H7 (cell line): Measurements from ENCODE around the gene NRIP1. TPM values are rescaled to one million over a fixed set of nuclear protein-coding genes. Genes with fewer than 3 reads are reported as not detected.

Source experiments
- DNase-seq: peaks from one replicate; pipeline ENCODE4 v3.0.0; 2012
- H3K27me3 ChIP-seq: 2 replicates; pipeline ENCODE4 v1.6.0; 2011; ENCODE audit warnings: mild to moderate bottlenecking, low read length; ENCODE audit not compliant: control insufficient read depth, insufficient read depth
- H3K36me3 ChIP-seq: replicated peaks from 2 replicates; pipeline ENCODE4 v1.5.1; 2011; ENCODE audit warnings: low read length; ENCODE audit not compliant: control insufficient read depth, insufficient read depth
- H3K4me3 ChIP-seq: 2 replicates; pipeline ENCODE4 v1.5.1; 2011; ENCODE audit warnings: low read depth, mild to moderate bottlenecking, control low read depth, low read length, moderate library complexity; ENCODE audit not compliant: insufficient read depth
- total RNA-seq: library from RNA; depleted of rRNA; stranded (reverse); fragments of >200 nt; shearing (Covaris generic); gene quantifications from 2 replicates; pipeline ENCODE4 v1.2.3, GENCODE V29; 2014

The NRIP1 gene
- total RNA-seq, 1 experiment from 2014 or later: 17.5 TPM

GRCh38 chr21:14972678-14973077 is 92.1 kb downstream of the NRIP1 start:
- Histone ChIP-seq H3K27me3 (no peaks in the 10 kb centered on the region), H3K36me3 (no peaks in the 10 kb centered on the region), H3K4me3 (no peak overlapping the region)
- DNase-seq: no peak

DNA sequence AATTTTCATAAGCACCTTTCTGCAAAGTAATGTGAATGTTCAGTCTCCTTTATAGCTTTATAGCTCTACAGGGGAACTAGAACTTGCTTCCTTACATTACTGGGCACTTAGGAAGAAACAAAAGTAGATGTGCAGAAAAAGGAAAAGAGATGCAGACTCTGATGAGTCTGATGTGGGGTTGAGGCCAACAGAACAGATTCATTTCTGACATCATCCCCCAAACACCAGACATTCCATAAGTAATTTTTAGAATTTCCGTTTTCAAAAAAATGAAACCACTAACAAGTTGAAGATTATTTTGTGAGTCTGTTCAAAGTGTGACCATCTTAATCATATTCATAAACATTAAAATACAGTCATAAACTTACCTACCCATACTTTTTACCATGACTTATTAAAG is 96.0 kb downstream of the NRIP1 start:
- DNase-seq: no peak
- Histone ChIP-seq H3K36me3 (no peaks in the 10 kb centered on the region), H3K4me3 (no peak overlapping the region), H3K27me3 (no peaks in the 10 kb centered on the region)

DNA sequence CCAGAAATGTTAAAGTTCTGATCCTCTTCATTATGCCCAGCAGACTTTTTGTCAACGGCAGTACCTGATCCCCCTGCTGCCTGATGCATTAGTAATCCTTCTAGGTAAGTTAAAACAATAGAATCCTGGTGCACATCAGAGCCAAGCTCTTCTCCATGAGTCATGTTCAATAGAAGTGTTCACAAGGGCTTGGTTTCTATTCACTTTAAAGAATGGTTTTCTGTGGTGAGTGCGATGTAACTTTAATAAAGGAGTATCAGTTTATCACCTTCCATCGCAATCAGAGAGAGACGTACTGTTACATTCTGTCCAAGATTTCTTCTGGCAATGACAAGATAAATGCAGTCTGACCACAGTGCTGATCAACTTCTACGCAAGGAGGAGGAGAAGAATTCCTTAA is 96.8 kb downstream of the NRIP1 start:
- Histone ChIP-seq H3K27me3 (no peaks in the 10 kb centered on the region), H3K4me3 (no peak overlapping the region), H3K36me3 (no peaks in the 10 kb centered on the region)
- no peak for DNase-seq

DNA sequence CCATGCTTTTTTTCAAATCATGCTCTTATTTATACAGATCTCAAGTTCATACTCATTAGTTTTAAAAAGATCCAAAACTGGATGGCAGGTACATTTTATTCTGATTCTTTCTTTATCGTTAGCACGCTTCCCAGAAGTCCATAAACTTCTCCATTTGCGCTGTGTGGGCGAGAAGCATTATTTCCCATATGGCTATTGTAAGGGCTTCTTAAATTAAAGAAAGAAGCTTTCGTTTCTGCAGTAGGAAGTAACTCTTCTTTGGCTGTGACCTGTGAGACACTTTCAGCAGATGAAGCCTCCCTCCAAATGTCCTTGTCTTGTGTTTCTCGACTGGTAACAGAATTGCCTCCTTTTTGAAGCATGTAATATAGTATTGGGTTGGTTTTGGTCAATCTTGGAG is 100.2 kb downstream of the NRIP1 start:
- Histone ChIP-seq H3K4me3 (no peak overlapping the region), H3K27me3 (no peaks in the 10 kb centered on the region), H3K36me3 (no peaks in the 10 kb centered on the region)
- no peak for DNase-seq

DNA sequence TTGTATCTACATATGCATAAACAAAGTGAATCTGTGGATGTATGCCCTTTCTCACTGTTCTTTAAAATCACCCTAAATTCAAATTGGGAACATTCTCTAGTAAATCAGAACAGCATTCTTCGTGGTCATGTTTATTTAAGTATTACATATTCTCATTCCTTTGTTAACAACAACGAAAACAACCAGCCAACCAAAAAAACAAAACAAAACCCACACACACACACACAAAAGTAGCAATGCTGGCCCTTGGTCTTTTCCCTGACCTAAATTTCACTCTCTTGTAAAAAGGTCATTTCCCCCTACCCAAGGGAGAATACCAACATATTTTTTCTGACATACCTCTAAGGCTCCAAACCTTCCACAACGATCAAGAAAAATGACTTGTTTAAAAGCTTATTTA is 102.6 kb downstream of the NRIP1 start:
- Histone ChIP-seq H3K4me3 (no peak overlapping the region), H3K27me3 (no peaks in the 10 kb centered on the region), H3K36me3 (no peaks in the 10 kb centered on the region)
- DNase-seq: no peak

DNA sequence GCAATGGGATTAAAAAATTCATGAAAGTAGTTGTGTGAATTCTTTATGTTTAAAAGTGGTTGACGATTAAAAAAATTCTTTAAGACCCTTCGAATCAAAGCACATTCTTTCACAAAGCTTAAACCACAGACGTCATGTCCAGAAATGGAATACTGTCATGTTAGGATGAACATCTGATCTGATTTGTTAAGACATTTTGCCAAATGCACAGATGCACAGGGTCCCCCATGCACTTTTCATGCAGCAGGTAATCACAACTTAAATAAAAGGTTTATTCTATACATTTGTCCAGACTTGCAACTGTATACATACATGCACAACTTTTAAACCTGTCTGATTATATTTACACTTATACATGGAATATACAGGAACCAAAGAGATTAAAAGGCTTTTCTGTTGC is 103.3 kb downstream of the NRIP1 start:
- DNase-seq: no peak
- H3K36me3 ChIP-seq: no peaks in the 10 kb centered on the region
- H3K27me3 ChIP-seq: no peaks in the 10 kb centered on the region
- H3K4me3 ChIP-seq: no peak overlapping the region

DNA sequence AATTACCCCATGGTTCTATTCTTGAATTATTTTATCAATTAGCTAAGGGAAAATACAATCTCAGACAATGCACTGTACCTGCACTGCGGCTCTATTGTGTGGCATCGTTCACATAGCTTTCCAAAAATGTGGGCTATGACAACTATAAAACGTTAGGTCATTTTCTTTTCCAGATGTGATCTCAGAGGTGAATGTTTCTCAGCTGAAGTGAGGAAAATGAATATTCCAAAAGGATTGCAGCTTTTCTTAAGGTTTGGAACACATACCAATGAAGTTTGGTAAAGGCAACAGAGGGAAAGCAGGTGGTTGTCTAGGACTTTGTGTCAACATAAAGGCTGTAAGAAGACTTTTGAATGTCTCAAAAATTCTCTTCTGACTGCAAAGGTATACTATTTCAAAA is 105.5 kb downstream of the NRIP1 start:
- H3K27me3 ChIP-seq: no peaks in the 10 kb centered on the region
- no peaks in the 10 kb centered on the region for H3K36me3 ChIP-seq
- no peak overlapping the region for H3K4me3 ChIP-seq
- no peak for DNase-seq

GRCh38 chr21:14957836-14958235 is 107.0 kb downstream of the NRIP1 start:
- H3K27me3 ChIP-seq: no peaks in the 10 kb centered on the region
- no peaks in the 10 kb centered on the region for H3K36me3 ChIP-seq
- no peak for DNase-seq
- H3K4me3 ChIP-seq: no peak overlapping the region

DNA sequence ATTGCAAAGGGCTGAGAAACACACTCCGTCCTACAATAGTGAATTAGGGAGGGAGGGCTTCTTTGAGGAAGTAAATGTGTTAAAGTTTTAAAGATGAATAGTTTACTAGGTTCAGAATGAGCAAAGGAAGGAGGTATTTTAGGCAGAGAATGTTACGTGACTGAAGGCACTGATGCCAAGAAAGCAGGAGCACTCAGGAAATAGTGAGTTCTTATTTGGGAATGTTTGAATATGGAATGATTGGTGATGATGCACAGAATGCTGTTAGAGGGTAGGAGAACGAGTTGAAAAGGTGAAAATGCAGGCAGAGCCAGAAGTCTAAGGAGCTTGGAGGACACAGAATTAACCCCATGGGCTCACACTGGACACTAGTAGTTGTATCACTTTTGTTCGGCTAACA is 108.0 kb downstream of the NRIP1 start:
- H3K27me3 ChIP-seq: no peaks in the 10 kb centered on the region
- no peak overlapping the region for H3K4me3 ChIP-seq
- no peaks in the 10 kb centered on the region for H3K36me3 ChIP-seq
- DNase-seq: no peak

GRCh38 chr21:14955936-14956520 is 108.8 kb downstream of the NRIP1 start:
- H3K4me3 ChIP-seq: no peak overlapping the region
- H3K27me3 ChIP-seq: no peaks in the 10 kb centered on the region
- no peaks in the 10 kb centered on the region for H3K36me3 ChIP-seq
- DNase-seq: no peak

DNA sequence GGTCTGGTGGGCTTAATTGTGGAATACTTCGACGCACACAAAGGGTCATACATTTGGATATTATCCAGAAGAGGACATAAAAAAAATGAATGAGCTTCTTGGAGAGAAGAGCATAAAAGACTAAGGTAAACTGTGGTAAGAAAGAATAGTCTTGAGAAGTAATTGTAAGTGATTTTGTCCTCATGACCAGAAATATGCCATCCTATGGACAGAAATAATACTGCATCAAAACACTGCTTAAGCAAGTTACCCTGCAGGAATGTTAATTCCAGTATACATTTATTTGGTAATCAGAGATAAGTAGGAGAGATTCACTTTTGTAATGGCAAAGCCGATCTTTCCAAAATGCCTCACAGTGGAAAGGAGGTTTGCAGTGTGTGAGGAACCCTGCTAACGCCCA is 111.9 kb downstream of the NRIP1 start:
- no peaks in the 10 kb centered on the region for H3K36me3 ChIP-seq

GRCh38 chr21:14949603-14950002 is 115.2 kb downstream of the NRIP1 start:
- no peaks in the 10 kb centered on the region for H3K36me3 ChIP-seq
- H3K27me3 ChIP-seq: no peaks in the 10 kb centered on the region
- DNase-seq: no peak
- no peak overlapping the region for H3K4me3 ChIP-seq

More for the DNA sequence above, 111.9 kb downstream of the NRIP1 start:
- H3K4me3 ChIP-seq: no peak overlapping the region
- no peak for DNase-seq
- H3K27me3 ChIP-seq: no peaks in the 10 kb centered on the region

DNA sequence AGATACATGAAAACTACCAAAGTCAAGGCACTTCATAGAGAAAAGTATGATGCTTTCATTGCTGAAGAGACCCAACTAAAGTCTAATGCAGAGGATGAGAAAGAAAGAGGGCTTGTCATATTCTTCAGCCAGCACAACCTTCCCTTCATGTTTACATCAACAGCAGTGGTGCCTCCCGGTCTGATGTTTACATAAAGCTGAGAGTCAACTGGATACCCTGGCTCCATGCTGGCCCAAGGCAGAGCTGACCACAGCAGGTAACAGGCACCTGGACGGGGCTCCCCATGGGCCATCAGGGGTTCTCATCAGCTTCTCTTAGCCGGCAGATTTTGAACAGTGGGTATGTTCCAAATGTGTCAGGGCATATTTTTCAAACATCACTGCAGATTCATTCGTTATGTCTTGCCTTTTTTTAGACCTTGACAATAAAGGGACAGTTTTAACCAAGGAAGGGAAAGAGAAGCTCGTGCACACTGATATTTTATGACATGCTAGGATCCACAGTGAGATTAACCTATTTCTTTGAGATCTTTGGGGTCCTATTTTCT is 117.1 kb downstream of the NRIP1 start:
- no peak for DNase-seq
- Histone ChIP-seq H3K36me3 (no peaks in the 10 kb centered on the region), H3K27me3 (no peaks in the 10 kb centered on the region), H3K4me3 (no peak overlapping the region)

- no peaks in the 10 kb centered on the region for H3K27me3 ChIP-seq
- H3K4me3 ChIP-seq: no peak overlapping the region
- H3K36me3 ChIP-seq: no peaks in the 10 kb centered on the region
- no peak for DNase-seq
Observed at GRCh38 chr21:14945176-14945575, 119.6 kb downstream of the NRIP1 start.

DNA sequence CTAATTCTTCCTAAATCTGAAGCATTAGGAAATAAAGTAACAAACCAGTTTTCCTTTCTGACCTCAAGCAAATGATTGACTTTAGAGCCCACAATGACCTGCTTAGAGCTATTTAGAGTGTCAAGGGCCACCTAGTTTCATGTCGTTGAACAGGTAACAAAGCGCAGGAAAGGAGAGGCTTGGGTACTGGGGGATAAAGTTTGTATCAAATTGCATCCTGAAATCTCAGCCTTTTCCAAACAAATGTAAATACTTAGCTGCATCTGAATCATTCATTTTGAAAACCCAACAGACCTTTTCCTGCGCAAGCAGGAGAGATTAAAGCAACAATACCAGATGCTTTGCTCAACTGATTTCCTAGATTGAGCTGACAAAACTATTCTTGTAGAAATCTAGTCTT is 121.2 kb downstream of the NRIP1 start:
- no peak for DNase-seq
- H3K27me3 ChIP-seq: no peaks in the 10 kb centered on the region
- H3K4me3 ChIP-seq: no peak overlapping the region
- no peaks in the 10 kb centered on the region for H3K36me3 ChIP-seq
